Retinal pigment epithelial cell (primary cell): ENCODE results near the gene GRK5.
"Not testable (repeated sequence)": the region's sequence is repeated elsewhere in the genome, so short reads cannot be mapped to it uniquely, and the experiment has no call there.

Experiments
- DNase-seq: peaks from one replicate; pipeline ENCODE4 v3.0.0-alpha.2; 2010; ENCODE audit warnings: low read depth
- H3K4me3 ChIP-seq: 2 replicates; pipeline ENCODE4 v1.5.1; 2011; ENCODE audit warnings: mild to moderate bottlenecking, low read length, control low read depth, moderate library complexity
- TF ChIP-seq, protein P1 (sequence below): conservative IDR thresholded peaks from 2 replicates; pipeline ENCODE4 v1.5.1; 2011; ENCODE audit warnings: low read depth, low read length, control low read depth, inconsistent platforms

GRK5 gene

DNA sequence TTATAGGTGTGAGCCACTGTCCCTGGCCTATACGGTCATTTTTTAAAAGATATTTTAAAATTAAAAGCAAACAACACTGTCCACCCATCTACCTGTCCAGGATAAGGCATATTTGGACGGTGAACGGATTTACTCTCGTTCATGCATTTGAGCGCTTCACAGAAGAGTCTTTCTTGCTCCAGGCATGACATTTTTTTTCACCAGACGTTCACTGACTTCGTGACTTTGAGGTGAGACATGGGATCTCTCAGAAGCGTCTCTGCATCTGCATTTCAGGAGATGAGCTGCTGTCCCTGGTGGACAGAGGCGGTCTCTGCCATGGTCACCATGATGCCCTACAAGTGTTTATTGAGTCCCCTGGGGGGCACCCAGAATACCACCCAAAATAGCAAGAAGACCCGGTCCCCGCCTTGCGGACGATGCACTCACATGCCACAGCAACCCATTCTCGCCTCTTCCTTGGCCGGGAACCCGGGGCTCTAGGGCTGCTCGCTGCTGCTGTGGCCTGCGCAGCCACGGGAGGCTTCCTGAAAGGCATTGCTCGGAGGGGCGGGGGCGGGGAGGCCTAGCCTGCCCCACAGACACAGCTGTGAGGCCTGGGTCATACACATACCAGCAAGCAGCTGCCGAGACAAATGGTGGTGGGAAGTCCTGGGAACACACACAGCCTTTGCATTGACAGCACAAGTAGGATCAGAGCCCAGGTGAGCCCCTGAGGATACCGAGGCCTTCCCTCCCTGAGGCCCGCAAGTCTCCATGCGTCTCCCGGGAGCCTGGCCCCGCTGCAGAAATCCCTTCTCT lies 250.8 kb downstream of the GRK5 start:
- DNase-seq: no peak
- H3K4me3 ChIP-seq: no peak overlapping the region
- TF ChIP-seq, protein P1, sequence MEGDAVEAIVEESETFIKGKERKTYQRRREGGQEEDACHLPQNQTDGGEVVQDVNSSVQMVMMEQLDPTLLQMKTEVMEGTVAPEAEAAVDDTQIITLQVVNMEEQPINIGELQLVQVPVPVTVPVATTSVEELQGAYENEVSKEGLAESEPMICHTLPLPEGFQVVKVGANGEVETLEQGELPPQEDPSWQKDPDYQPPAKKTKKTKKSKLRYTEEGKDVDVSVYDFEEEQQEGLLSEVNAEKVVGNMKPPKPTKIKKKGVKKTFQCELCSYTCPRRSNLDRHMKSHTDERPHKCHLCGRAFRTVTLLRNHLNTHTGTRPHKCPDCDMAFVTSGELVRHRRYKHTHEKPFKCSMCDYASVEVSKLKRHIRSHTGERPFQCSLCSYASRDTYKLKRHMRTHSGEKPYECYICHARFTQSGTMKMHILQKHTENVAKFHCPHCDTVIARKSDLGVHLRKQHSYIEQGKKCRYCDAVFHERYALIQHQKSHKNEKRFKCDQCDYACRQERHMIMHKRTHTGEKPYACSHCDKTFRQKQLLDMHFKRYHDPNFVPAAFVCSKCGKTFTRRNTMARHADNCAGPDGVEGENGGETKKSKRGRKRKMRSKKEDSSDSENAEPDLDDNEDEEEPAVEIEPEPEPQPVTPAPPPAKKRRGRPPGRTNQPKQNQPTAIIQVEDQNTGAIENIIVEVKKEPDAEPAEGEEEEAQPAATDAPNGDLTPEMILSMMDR: no peak

DNA sequence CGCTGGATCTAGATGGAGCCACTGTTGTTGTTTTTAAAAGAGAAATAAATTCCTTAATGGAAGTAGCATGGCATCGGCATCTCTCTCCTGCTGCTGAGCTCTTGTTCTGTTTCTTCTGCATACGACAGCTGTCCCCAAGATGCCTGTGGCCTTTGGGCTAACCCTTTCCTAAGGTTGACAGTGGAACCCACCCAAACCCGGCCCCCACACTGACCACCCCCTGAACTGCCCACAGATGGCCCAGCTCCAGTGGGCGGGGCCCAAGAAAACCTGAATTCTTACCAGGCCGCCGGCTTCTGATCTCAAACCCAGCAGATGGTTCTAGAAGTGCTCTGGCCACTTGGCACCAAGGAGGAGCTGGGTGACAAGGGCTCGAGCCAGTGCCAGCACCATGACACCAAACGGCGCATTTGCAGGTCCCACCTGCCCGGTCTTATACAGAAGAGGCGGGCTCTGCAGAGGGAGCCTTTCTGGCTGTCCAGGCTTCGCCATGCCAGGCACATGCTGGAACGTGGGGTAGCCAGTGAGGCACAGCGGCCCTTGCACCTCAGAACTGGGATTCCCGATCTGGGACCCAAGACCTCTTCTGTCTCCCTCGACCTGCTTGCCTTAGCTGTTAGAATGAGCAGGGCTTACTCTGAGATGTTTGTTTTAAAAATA lies 252.4 kb downstream of the GRK5 start:
- TF ChIP-seq, protein P1: no peak
- no peak for DNase-seq

DNA sequence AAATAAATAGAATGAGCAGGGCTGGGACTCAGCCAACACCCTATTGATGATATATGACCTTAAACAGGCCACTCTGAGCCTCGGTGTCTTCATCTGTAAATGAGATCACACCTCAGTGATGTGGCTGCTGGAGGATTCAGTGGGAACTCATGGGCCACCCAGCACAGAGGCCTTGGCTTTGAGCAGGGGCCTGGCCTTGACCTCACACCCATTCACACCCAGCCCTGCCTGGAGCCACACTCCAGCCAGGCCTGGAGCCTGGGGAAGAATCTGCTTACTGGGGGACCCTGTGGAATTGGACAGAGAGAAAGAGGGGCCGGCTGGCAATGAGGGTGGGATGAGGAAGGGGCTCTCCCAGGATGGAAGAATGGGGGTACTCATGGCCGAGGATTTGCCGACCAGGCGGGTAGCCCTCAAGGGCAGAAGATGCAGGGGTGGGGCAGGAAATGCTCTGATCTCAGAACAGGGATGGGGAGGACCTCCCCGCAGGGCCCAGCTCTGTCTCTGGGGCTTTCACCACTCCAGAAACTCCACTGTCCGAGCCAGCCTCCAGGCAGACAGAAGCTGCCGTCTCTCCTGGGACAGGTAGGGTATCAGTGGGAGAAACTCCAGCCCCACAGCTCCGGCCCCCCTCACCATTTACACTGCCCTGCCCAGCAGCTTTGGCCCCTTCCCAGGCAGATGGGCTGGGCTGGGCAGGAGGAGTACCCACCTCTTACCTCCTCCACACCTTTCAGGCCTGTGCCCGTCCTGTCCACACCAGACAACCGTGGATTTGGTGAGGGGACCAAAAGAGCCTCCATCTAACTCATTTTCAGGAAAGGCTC lies 253.2 kb downstream of the GRK5 start:
- no peak for DNase-seq
- TF ChIP-seq, protein P1: no peak

More for the DNA sequence above, 252.4 kb downstream of the GRK5 start:
- no peak overlapping the region for H3K4me3 ChIP-seq

DNA sequence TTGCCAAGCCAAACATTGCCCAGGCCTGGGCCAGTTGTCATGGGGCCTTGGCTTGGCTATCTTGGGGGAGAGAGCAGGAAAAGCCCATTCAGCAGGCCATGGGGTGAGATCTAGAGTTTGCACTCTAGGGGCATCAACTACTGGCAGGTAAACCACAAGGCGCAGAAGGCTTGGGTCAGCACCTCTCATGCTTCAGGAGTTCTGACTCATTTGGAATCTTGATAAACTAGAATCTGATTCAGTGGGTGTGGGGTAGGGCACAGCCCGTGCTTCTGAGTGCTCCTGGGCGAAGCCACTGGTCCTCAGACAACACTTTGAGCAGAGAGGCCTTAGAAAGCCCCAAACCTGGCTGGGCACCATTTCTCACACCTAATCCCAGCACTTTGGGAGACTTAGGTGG lies 254.0 kb downstream of the GRK5 start:
- peak; percentile 4 for DNase-seq
- no peak overlapping the region for H3K4me3 ChIP-seq
- TF ChIP-seq, protein P1: no peak

More for the DNA sequence above, 253.2 kb downstream of the GRK5 start:
- H3K4me3 ChIP-seq: no peak overlapping the region

DNA sequence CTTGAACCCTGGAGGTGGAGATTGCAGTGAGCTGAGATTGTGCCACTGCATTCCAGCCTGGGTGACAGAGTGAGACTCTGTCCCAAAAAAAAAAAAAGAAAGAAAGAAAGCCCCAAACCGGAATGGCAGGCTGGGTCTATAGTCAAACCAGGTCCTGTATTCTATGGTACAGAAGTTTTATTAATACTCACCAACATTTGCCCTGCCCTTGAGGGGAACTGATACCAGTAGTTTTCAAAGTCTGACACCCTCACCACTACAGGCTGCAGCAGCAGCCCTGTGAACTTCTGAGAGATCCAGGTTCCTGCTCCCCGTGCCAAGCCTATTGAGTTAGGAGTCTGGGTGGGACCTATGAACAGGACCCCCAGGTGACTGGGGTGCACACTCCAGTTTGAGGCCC lies 254.6 kb downstream of the GRK5 start:
- TF ChIP-seq, protein P1: no peak
- no peak for DNase-seq
- no peak overlapping the region for H3K4me3 ChIP-seq

DNA sequence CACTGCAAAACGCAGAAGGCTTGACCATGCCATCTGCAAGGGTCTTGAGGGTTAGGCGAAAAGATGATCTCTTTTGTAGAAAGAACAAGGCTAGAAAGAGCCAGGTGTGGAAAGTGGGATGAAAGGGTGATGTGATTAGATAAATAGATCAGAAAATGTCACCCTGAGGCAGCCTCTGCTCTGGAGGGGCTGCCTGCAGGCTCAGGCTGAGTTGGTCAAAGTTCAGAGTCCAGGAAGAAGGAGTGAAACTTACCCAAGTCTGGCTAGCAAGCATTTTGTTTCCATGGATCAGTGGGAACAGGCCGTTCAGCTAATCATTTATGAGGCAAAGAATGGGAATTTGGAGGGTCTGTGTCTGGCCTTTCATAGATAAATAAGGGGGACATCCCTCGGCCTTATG lies 255.4 kb downstream of the GRK5 start:
- H3K4me3 ChIP-seq: no peak overlapping the region
- no peak for DNase-seq
- TF ChIP-seq, protein P1: no peak

DNA sequence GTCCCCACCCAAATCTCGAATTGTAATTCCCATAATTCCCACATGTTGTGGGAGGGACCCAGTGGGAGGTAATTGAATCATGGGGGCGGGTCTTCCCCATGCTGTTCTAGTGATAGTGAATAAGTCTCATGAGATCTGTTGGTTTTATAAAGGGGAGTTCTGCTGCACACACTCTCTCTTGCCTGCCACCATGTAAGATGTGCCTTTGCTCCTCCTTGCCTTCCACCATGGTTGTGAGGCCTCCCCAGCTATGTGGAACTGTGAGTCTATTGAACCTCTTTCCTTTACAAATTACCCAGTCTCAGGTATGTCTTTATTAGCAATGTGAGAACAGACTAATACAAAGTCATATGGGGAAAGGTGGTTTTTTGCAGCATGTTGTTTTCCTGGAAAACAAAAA lies 255.8 kb downstream of the GRK5 start:
- DNase-seq, H3K4me3 ChIP-seq: not testable (repeated sequence)
